Thoracic aorta (tissue), 2 donors: Measurements from ENCODE around the gene OPTC. TPM values are rescaled to one million over a fixed set of nuclear protein-coding genes. Genes with fewer than 3 reads are reported as not detected.
"Not testable (repeated sequence)": the region's sequence is repeated elsewhere in the genome, so short reads cannot be mapped to it uniquely, and the experiment has no call there.

Experiments
- ATAC-seq: fragments of 150-250 bp; one replicate; pipeline ENCODE4 v1.8.0; 2017; ENCODE audit warnings: low read depth; ENCODE audit not compliant: insufficient number of reproducible peaks, low FRiP score
- DNase-seq: peaks from one replicate; pipeline ENCODE4 v3.0.0-alpha.2; 2020; ENCODE audit warnings: low spot score
- H3K27ac ChIP-seq, 2 donors: fragments of 200-600 bp; sonication (generic); 1 replicate in 1 of 2; 2 replicates in 1 of 2; pipeline ENCODE4 v1.5.1; 2016; ENCODE audit warnings: mild to moderate bottlenecking in 2 of 2, moderate library complexity in 2 of 2
- H3K27me3 ChIP-seq: fragments of 200-600 bp; sonication (generic); replicated peaks from 2 replicates; pipeline ENCODE4 v1.6.0; 2016; ENCODE audit warnings: mild to moderate bottlenecking; ENCODE audit not compliant: insufficient read depth
- H3K36me3 ChIP-seq: fragments of 200-600 bp; sonication (generic); one replicate; pipeline ENCODE4 v1.5.1; 2016
- H3K4me1 ChIP-seq, 2 donors: fragments of 200-600 bp; sonication (generic); 1 replicate in 1 of 2; 2 replicates in 1 of 2; pipeline versions ENCODE4 v1.5.1 to v1.6.0; 2016; ENCODE audit warnings: low read depth in 2 of 2, mild to moderate bottlenecking in 1 of 2; ENCODE audit not compliant: control insufficient read depth in 1 of 2
- H3K4me3 ChIP-seq: fragments of 200-600 bp; sonication (generic); 2 replicates; pipeline ENCODE4 v1.5.1; 2016; ENCODE audit warnings: mild to moderate bottlenecking
- H3K9me3 ChIP-seq: fragments of 200-600 bp; sonication (generic); 2 replicates; pipeline ENCODE4 v1.5.1; 2016
- total RNA-seq, 2 donors: library from RNA; depleted of rRNA; stranded (reverse); fragments of >200 nt; gene quantifications; one replicate each; pipeline versions ENCODE4 v1.1.0 to v1.2.3, GENCODE V29; 2016
- TF ChIP-seq, protein P1 (sequence below): fragments of 200-600 bp; sonication (generic); IDR thresholded peaks from one replicate; pipeline ENCODE4 v1.5.1; 2019; ENCODE audit warnings: antibody characterized with exemption

OPTC gene, protein sequence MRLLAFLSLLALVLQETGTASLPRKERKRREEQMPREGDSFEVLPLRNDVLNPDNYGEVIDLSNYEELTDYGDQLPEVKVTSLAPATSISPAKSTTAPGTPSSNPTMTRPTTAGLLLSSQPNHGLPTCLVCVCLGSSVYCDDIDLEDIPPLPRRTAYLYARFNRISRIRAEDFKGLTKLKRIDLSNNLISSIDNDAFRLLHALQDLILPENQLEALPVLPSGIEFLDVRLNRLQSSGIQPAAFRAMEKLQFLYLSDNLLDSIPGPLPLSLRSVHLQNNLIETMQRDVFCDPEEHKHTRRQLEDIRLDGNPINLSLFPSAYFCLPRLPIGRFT
- not detected for total RNA-seq

DNA sequence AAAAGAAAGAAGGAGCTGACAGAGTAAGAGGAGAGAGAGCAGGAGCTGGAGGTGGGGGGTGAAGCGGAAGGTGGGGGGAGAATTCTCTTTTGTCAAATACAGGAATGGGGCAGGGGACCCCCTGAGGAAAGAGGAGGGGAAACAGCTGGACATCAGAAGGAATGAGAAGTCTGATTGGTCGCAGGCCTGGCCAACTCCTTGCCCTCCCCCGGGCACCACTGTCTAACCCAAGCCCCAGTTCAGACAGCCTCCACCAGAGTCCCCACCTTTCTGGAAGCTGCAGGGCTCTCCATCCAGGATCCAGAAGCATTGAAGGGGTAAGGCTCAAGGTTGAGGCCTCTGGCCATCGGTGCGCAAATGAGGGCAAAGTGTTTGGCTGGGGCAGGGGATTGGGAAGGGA lies at the start of gene OPTC:
OPTC (plus strand) TSS at position 253 of the 400 bp plus-strand sequence. CDS start 1,853 bp downstream, outside the sequence.
- TF ChIP-seq, protein P1, sequence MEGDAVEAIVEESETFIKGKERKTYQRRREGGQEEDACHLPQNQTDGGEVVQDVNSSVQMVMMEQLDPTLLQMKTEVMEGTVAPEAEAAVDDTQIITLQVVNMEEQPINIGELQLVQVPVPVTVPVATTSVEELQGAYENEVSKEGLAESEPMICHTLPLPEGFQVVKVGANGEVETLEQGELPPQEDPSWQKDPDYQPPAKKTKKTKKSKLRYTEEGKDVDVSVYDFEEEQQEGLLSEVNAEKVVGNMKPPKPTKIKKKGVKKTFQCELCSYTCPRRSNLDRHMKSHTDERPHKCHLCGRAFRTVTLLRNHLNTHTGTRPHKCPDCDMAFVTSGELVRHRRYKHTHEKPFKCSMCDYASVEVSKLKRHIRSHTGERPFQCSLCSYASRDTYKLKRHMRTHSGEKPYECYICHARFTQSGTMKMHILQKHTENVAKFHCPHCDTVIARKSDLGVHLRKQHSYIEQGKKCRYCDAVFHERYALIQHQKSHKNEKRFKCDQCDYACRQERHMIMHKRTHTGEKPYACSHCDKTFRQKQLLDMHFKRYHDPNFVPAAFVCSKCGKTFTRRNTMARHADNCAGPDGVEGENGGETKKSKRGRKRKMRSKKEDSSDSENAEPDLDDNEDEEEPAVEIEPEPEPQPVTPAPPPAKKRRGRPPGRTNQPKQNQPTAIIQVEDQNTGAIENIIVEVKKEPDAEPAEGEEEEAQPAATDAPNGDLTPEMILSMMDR = no peak
- H3K36me3 ChIP-seq = peaks cover 3% of the 10 kb centered on the region
- H3K4me3 ChIP-seq = no peak within 1 kb of the TSS
- no peaks in the 10 kb centered on the region for H3K4me1 ChIP-seq
- ATAC-seq = no peak
- no peaks in the 10 kb centered on the region for H3K9me3 ChIP-seq
- H3K27me3 ChIP-seq = no peaks in the 10 kb centered on the region
- no peak for DNase-seq
- no peak within 1 kb of the TSS for H3K27ac ChIP-seq

DNA sequence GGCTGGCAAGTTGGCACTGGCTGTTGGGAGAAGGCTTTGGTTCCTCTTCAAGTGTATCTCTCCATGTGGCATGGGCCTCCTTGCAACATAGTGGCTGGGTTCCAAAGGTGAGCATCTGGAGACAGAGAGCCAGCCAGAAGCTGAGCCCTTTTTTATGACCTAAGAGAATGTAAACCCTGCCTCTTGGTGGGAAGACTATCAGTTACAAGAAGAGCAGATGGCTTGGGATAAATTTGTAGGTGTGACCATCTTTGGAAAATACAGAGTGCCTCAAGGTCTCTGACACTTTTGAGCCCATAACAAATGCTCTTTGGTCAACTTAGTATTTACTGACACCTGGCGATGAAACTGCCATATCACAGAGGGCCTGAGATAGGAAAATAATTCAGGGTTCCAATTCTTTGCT lies 49.8 kb upstream of the OPTC start:
- H3K27me3 ChIP-seq = no peaks in the 10 kb centered on the region
- TF ChIP-seq, protein P1 = no peak
- H3K4me1 ChIP-seq = peaks cover 7 to 39% of the 10 kb centered on the region in 2 donors
- H3K4me3 ChIP-seq = no peak overlapping the region
- ATAC-seq (no peak), DNase-seq (no peak)
- H3K36me3 ChIP-seq = no peaks in the 10 kb centered on the region
- no peak overlapping the region for H3K27ac ChIP-seq
- no peaks in the 10 kb centered on the region for H3K9me3 ChIP-seq

DNA sequence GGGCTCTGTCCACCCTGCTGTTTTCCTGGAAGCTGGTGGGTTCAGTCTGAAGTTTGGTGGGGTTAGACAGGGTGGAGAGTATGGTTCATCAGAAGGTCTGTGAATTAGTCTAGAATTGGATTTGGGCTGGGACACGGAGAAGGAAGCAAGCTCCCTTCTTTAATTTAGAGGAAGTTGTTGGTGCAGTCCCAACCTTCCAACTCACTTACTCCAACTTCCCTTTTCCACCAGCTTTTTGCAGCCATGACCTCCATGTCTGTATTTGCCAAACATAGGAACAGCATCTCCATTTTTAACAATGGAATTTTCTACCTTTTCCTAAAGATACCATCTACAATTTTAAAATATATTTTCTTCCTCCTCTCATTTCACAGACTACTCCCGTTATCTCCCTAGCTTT lies 46.8 kb upstream of the OPTC start:
- Histone ChIP-seq H3K9me3 (no peaks in the 10 kb centered on the region), H3K4me1 (peaks cover 0 to 26% of the 10 kb centered on the region in 2 donors), H3K27ac (peak overlapping the region; percentile 54 to 67), H3K27me3 (no peaks in the 10 kb centered on the region), H3K36me3 (no peaks in the 10 kb centered on the region), H3K4me3 (no peak overlapping the region)
- ATAC-seq (no peak), DNase-seq (no peak)
- TF ChIP-seq, protein P1 = no peak

DNA sequence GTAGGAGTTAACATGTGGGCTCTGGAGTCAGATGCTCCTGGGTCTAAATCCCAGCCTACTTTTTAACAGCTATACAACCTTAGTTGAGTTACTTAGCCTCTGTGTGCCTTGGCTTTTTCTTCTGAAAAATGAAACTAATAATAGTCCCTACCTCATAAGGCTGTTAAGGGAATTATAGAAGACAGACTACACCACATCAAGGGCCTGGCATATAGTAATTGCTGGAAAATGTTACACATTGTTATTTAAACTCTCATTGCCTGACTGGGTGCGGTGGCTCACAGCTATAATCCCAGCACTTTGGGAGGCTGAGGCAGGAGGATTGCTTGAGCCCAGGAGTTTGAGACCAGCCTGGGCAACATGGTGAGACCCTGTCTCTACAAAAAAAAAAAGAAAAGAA lies 46.4 kb upstream of the OPTC start:
- ATAC-seq, H3K9me3 ChIP-seq, DNase-seq, H3K27me3 ChIP-seq, H3K36me3 ChIP-seq, H3K4me3 ChIP-seq: not testable (repeated sequence)
- Histone ChIP-seq H3K27ac (peak overlapping the region; percentile 54 to 67), H3K4me1 (peaks cover 0 to 26% of the 10 kb centered on the region in 2 donors)

DNA sequence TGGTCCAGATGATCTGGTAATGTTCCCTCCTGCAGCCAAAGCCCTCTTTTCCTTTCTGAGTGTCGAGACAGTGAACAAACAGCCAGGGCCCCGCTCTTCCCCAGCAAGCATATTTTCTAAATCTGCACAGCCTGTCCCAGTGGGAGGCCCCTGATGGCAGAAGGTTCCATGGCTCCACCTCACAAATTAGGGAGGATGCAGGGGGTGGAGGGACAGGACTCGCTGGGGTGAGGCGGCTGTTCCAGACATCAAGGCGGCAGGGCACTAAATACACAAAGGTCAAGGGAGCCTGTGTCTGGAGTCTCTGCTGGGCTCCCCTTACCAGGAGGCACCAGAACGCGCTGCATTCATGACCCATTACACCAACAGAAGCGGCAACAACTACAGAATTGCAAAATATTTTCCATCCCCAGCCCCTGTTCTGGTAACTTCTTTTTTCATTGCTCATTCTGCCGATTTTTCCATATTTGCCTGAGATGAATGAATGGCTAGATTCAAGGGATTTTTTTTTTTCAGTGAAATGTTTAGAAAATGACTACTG lies 45.4 kb upstream of the OPTC start:
- DNase-seq (no peak), ATAC-seq (no peak)
- TF ChIP-seq, protein P1 = no peak
- Histone ChIP-seq H3K4me3 (no peak overlapping the region), H3K36me3 (no peaks in the 10 kb centered on the region), H3K27me3 (no peaks in the 10 kb centered on the region), H3K9me3 (no peaks in the 10 kb centered on the region), H3K4me1 (peaks cover 0 to 26% of the 10 kb centered on the region in 2 donors), H3K27ac (peak overlapping the region; percentile 54 to 67)
